ENCODE results near the gene PDE4D. TPM values are rescaled to one million over a fixed set of nuclear protein-coding genes. Genes with fewer than 3 reads are reported as not detected.

PDE4D gene
- total RNA-seq, 2 experiments from 2014 or later: 75.5 to 80.7 TPM

- Mint-ChIP-seq H3K9me3 (no peaks in the 10 kb centered on the region), H3K27me3 (no peaks in the 10 kb centered on the region), H3K4me1 (ENCODE audit: low read depth) (peaks cover 15% of the 10 kb centered on the region), H3K4me3 (no peak overlapping the region), H3K36me3 (ENCODE audit: low read depth) (no peaks in the 10 kb centered on the region), H3K27ac (no peak overlapping the region)
- TF ChIP-seq, protein P1, sequence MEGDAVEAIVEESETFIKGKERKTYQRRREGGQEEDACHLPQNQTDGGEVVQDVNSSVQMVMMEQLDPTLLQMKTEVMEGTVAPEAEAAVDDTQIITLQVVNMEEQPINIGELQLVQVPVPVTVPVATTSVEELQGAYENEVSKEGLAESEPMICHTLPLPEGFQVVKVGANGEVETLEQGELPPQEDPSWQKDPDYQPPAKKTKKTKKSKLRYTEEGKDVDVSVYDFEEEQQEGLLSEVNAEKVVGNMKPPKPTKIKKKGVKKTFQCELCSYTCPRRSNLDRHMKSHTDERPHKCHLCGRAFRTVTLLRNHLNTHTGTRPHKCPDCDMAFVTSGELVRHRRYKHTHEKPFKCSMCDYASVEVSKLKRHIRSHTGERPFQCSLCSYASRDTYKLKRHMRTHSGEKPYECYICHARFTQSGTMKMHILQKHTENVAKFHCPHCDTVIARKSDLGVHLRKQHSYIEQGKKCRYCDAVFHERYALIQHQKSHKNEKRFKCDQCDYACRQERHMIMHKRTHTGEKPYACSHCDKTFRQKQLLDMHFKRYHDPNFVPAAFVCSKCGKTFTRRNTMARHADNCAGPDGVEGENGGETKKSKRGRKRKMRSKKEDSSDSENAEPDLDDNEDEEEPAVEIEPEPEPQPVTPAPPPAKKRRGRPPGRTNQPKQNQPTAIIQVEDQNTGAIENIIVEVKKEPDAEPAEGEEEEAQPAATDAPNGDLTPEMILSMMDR (IDR thresholded peaks at IDR 0.05): no peak
- POLR2A ChIA-PET: no interaction called here
- CTCF ChIA-PET: interaction anchor here (0.7 to 7.0 kb wide), 6 partner anchors 10 to 129 kb away, joined by 3 to 33 read pairs (median 4); no protein-coding TSS in a partner anchor
- intact Hi-C loops (cut with micrococcal nuclease): no loop called here
- ATAC-seq (no peak), DNase-seq (no peak)
Measured at GRCh38 chr5:59164041-59164830, 729.3 kb downstream of the PDE4D start.

- ChIA-PET POLR2A (no interaction called here), CTCF (interaction anchor here (0.8 to 7.0 kb wide), 6 partner anchors 12 to 274 kb away, joined by 3 to 33 read pairs (median 4); no protein-coding TSS in a partner anchor)
Measured at GRCh38 chr5:59161221-59162105, 732.1 kb downstream of the PDE4D start.

DNA sequence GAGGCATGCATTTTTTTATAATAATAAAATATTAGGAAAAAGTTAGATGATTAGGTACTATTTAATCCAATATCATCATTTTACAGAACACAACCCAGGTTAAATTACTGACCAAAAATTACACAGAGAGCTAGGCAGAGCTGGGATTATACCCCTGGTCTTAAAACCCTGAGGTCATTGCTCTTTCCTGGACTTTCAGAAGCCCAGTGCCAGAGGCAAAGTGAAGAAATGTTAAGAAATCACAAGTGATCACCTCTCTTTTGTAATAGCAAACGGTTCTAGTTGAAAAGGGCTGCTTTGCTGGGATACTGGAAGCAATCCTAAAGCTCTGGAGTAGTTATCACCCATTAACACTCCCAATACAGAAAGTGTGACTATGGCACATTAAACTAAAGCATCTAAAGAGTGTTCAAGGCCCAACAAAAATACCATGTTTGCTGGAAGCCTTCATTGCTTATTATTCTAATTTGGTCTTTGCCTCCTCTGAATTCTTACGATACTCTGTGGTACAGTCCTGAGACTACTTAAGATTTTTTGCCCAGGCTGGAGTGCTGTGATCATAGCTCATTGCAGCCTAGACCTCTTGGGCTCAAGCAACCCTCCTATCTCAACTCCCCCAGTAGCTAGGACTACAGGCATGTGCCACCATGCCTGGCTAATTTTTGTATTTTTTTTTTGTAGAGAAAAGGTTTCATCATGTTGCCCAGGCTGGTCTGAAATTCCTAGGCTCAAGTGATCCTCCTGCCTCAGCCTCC is 734.7 kb downstream of the PDE4D start:
- intact Hi-C loops (cut with micrococcal nuclease): no loop called here
- H3K36me3 Mint-ChIP-seq (ENCODE audit: low read depth): no peaks in the 10 kb centered on the region
- TF ChIP-seq, protein P1 (IDR thresholded peaks at IDR 0.05): no peak
- ChIA-PET CTCF (interaction anchor here (0.6 to 7.0 kb wide), 6 partner anchors 15 to 273 kb away, joined by 3 to 33 read pairs (median 4); no protein-coding TSS in a partner anchor), POLR2A (no interaction called here)
- no peaks in the 10 kb centered on the region for H3K9me3 Mint-ChIP-seq
- peaks cover 22% of the 10 kb centered on the region for H3K4me1 Mint-ChIP-seq (ENCODE audit: low read depth)
- no peak overlapping the region for H3K27ac Mint-ChIP-seq
- no peak for DNase-seq
- no peak overlapping the region for H3K4me3 Mint-ChIP-seq
- ATAC-seq: no peak
- H3K27me3 Mint-ChIP-seq: no peaks in the 10 kb centered on the region

More at GRCh38 chr5:59161221-59162105, 732.1 kb downstream of the PDE4D start:
- Mint-ChIP-seq H3K4me1 (ENCODE audit: low read depth) (peaks cover 19% of the 10 kb centered on the region), H3K9me3 (no peaks in the 10 kb centered on the region), H3K27me3 (no peaks in the 10 kb centered on the region), H3K36me3 (ENCODE audit: low read depth) (no peaks in the 10 kb centered on the region), H3K4me3 (no peak overlapping the region), H3K27ac (peak overlapping the region; percentile 77)
- ATAC-seq: peak; percentile 72
- TF ChIP-seq, protein P1 (IDR thresholded peaks at IDR 0.05): no peak
- intact Hi-C loops (cut with micrococcal nuclease): no loop called here
- DNase-seq: no peak

GRCh38 chr5:59158165-59158564 is 735.4 kb downstream of the PDE4D start:
- intact Hi-C loops (cut with micrococcal nuclease): no loop called here
- POLR2A ChIA-PET: no interaction called here
- peaks cover 22% of the 10 kb centered on the region for H3K4me1 Mint-ChIP-seq (ENCODE audit: low read depth)
- TF ChIP-seq, protein P1 (IDR thresholded peaks at IDR 0.05): no peak
- DNase-seq (no peak), ATAC-seq (peak; percentile 36)
- H3K36me3 Mint-ChIP-seq (ENCODE audit: low read depth): no peaks in the 10 kb centered on the region
- no peaks in the 10 kb centered on the region for H3K27me3 Mint-ChIP-seq
- no peak overlapping the region for H3K27ac Mint-ChIP-seq
- H3K4me3 Mint-ChIP-seq: no peak overlapping the region
- CTCF ChIA-PET: interaction anchor here (0.6 to 7.0 kb wide), 4 partner anchors 16 to 123 kb away, joined by 3 to 33 read pairs (median 4); no protein-coding TSS in a partner anchor
- no peaks in the 10 kb centered on the region for H3K9me3 Mint-ChIP-seq
